MM.1S (cell line): Measurements from ENCODE around the gene TMEM9.

Experiments used
- DNase-seq: peaks from one replicate; pipeline ENCODE4 v3.0.0-alpha.2; 2015
- H2AFZ ChIP-seq: fragments of 300-600 bp; sonication (generic); 2 replicates; pipeline ENCODE4 v1.6.0; 2016; ENCODE audit warnings: antibody characterized with exemption, low read length
- H3F3A ChIP-seq: fragments of 300-600 bp; sonication (generic); 2 replicates; pipeline ENCODE4 v1.6.1; 2016; ENCODE audit warnings: mild to moderate bottlenecking, antibody characterized with exemption, low read length, moderate library complexity, mixed read lengths; ENCODE audit not compliant: insufficient read depth
- H3K27ac ChIP-seq: fragments of 300-600 bp; sonication (generic); 2 replicates; pipeline ENCODE4 v1.5.1; 2016; ENCODE audit warnings: mild to moderate bottlenecking, low read length
- H3K27me3 ChIP-seq: fragments of 300-600 bp; sonication (generic); replicated peaks from 2 replicates; pipeline ENCODE4 v1.6.0; 2016; ENCODE audit warnings: low read length; ENCODE audit not compliant: insufficient read depth
- H3K36me3 ChIP-seq: fragments of 300-600 bp; sonication (generic); replicated peaks from 2 replicates; pipeline ENCODE4 v1.6.1; 2016; ENCODE audit warnings: mild to moderate bottlenecking, low read length, mixed read lengths; ENCODE audit not compliant: insufficient read depth
- H3K4me1 ChIP-seq: fragments of 300-600 bp; sonication (generic); 2 replicates; pipeline ENCODE4 v1.6.1; 2016; ENCODE audit warnings: low read length, mixed read lengths
- H3K4me2 ChIP-seq: fragments of 300-600 bp; sonication (generic); 2 replicates; pipeline ENCODE4 v1.6.0; 2016; ENCODE audit warnings: low read depth, low read length
- H3K4me3 ChIP-seq: fragments of 300-600 bp; sonication (generic); 2 replicates; pipeline ENCODE4 v1.5.1; 2016; ENCODE audit warnings: low read length, mixed read lengths
- H3K79me2 ChIP-seq: fragments of 300-600 bp; sonication (generic); 2 replicates; pipeline ENCODE4 v1.6.1; 2016; ENCODE audit warnings: mixed run types, low read length, mixed read lengths
- H3K9ac ChIP-seq: fragments of 300-600 bp; sonication (generic); 2 replicates; pipeline ENCODE4 v1.6.1; 2016; ENCODE audit warnings: low read length, mixed read lengths
- H3K9me2 ChIP-seq: fragments of 300-600 bp; sonication (generic); replicated peaks from 2 replicates; pipeline ENCODE4 v1.6.1; 2016; ENCODE audit warnings: mild to moderate bottlenecking, low read length, mixed read lengths; ENCODE audit not compliant: insufficient read depth
- H3K9me3 ChIP-seq: fragments of 300-600 bp; sonication (generic); replicated peaks from 2 replicates; pipeline ENCODE4 v1.6.1; 2016; ENCODE audit warnings: mild to moderate bottlenecking, low read length, mixed read lengths; ENCODE audit not compliant: insufficient read depth
- H4K20me1 ChIP-seq: fragments of 300-600 bp; sonication (generic); 2 replicates; pipeline ENCODE4 v1.6.1; 2016; ENCODE audit warnings: mild to moderate bottlenecking, low read length, moderate library complexity, mixed read lengths; ENCODE audit not compliant: insufficient read depth
- CTCF ChIP-seq: fragments of 300-600 bp; sonication (generic); IDR thresholded peaks from 2 replicates; pipeline ENCODE4 v1.5.1; 2016; ENCODE audit warnings: antibody characterized with exemption, low read length, mixed read lengths
- EZH2 ChIP-seq: fragments of 300-600 bp; sonication (generic); optimal IDR thresholded peaks from 2 replicates; pipeline ENCODE3; 2017; ENCODE audit warnings: low read depth, mild to moderate bottlenecking, antibody characterized with exemption, low read length, mixed read lengths
- EZH2phosphoT487 ChIP-seq: fragments of 300-600 bp; sonication (generic); IDR thresholded peaks from 2 replicates; pipeline ENCODE4 v1.6.1; 2018; ENCODE audit warnings: antibody characterized with exemption, low read length

TMEM9 gene

GRCh38 chr1:201178718-201179117, 24.4 kb upstream of the TMEM9 start:
- Histone ChIP-seq H3K36me3 (no peaks in the 10 kb centered on the region), H3K9me2 (no peaks in the 10 kb centered on the region), H3K9ac (no peak overlapping the region), H3K79me2 (no peaks in the 10 kb centered on the region), H3K9me3 (no peaks in the 10 kb centered on the region), H3K4me1 (no peaks in the 10 kb centered on the region), H3K27ac (no peak overlapping the region), H2AFZ (no peak overlapping the region), H4K20me1 (no peaks in the 10 kb centered on the region), H3K4me2 (no peak overlapping the region), H3K4me3 (no peak overlapping the region), H3F3A (no peaks in the 10 kb centered on the region), H3K27me3 (no peaks in the 10 kb centered on the region; the same call in 1 of the 2 replicates)
- DNase-seq = no peak
- TF ChIP-seq EZH2phosphoT487 (no peak), CTCF (no peak), EZH2 (no peak)

GRCh38 chr1:201176940-201177339, 22.7 kb upstream of the TMEM9 start:
- Histone ChIP-seq H3F3A (peaks cover 4% of the 10 kb centered on the region), H3K4me3 (no peak overlapping the region), H3K79me2 (no peaks in the 10 kb centered on the region), H3K4me1 (peaks cover 4% of the 10 kb centered on the region; the same call in 1 of the 2 replicates), H3K9ac (no peak overlapping the region), H3K9me3 (no peaks in the 10 kb centered on the region), H3K27ac (no peak overlapping the region), H3K27me3 (no peaks in the 10 kb centered on the region; the same call in 1 of the 2 replicates), H3K4me2 (no peak overlapping the region), H3K36me3 (no peaks in the 10 kb centered on the region), H3K9me2 (no peaks in the 10 kb centered on the region), H4K20me1 (no peaks in the 10 kb centered on the region), H2AFZ (no peak overlapping the region)
- TF ChIP-seq CTCF (no peak), EZH2phosphoT487 (no peak), EZH2 (no peak)
- DNase-seq = no peak

- Histone ChIP-seq H3K27ac (no peak overlapping the region), H3K27me3 (no peaks in the 10 kb centered on the region), H4K20me1 (no peaks in the 10 kb centered on the region), H3K9ac (no peak overlapping the region), H3K9me2 (no peaks in the 10 kb centered on the region), H3K36me3 (no peaks in the 10 kb centered on the region), H3K4me1 (peaks cover 8% of the 10 kb centered on the region), H3F3A (peaks cover 14% of the 10 kb centered on the region), H3K79me2 (no peaks in the 10 kb centered on the region), H3K4me3 (no peak overlapping the region), H3K9me3 (no peaks in the 10 kb centered on the region), H3K4me2 (no peak overlapping the region), H2AFZ (no peak overlapping the region)
- TF ChIP-seq EZH2 (no peak), EZH2phosphoT487 (no peak), CTCF (no peak)
- no peak for DNase-seq
These were observed 21.7 kb upstream of the TMEM9 start for GRCh38 chr1:201175820-201176500.
